Upper lobe of right lung (tissue), 1 donor: ENCODE results near the gene USP51. TPM values are rescaled to one million over a fixed set of nuclear protein-coding genes. Genes with fewer than 3 reads are reported as not detected.
A peak's percentile ranks its signal among the peaks of the same experiment; 100 is the strongest.
"Not testable (repeated sequence)": the region's sequence is repeated elsewhere in the genome, so short reads cannot be mapped to it uniquely, and the experiment has no call there.

Experiments used
- ATAC-seq: fragments of 200-7000 bp; cut with Tn5 transposase; one replicate; pipeline ENCODE4 v1.9.1; 2020; ENCODE audit warnings: mild to moderate bottlenecking, moderate library complexity
- DNase-seq: peaks from one replicate; pipeline ENCODE4 v3.0.0-alpha.2; 2020
- H3K27ac ChIP-seq: fragments of 200-600 bp; one replicate; pipeline ENCODE4 v1.8.0; 2022
- H3K27me3 ChIP-seq: fragments of 200-600 bp; one replicate; pipeline ENCODE4 v1.8.0; 2022; ENCODE audit warnings: mild to moderate bottlenecking
- H3K36me3 ChIP-seq: fragments of 200-600 bp; one replicate; pipeline ENCODE4 v1.8.0; 2022
- H3K4me1 ChIP-seq: fragments of 200-600 bp; one replicate; pipeline ENCODE4 v1.8.0; 2022
- H3K4me3 ChIP-seq: fragments of 200-600 bp; one replicate; pipeline ENCODE4 v1.8.0; 2022; ENCODE audit warnings: mild to moderate bottlenecking
- H3K9me3 ChIP-seq: fragments of 200-600 bp; one replicate; pipeline ENCODE4 v1.8.0; 2022
- intact Hi-C: fragments of 100-400 bp; cut with DNase I; formaldehyde crosslinking; loops from one replicate; pipeline ENCODE4 v1.11.0; 2022
- long read RNA-seq: library from polyadenylated mRNA; unstranded; transcript quantifications from one replicate; pipeline ENCODE4 v2.0.0, GENCODE V29; 2021
- total RNA-seq: library from RNA; stranded (reverse); fragmentation: NEBNext Ultra II Directional; extraction: Animal tissue kit (Norgen Biotek cat#: 25700); gene quantifications from one replicate; pipeline ENCODE4 v1.2.1, GENCODE V29; 2021
- TF ChIP-seq, protein P1 (sequence below): fragments of 200-600 bp; IDR thresholded peaks from one replicate; pipeline ENCODE4 v1.8.0; 2022; ENCODE audit warnings: antibody characterized with exemption
- donor health status: DM: no; HTN: yes; CAD: no; lungs with severe emphysema.

USP51 gene
- total RNA-seq = 3.7 TPM
- long read RNA-seq, partial matches to known transcripts = 0 of 2 reads
- long read RNA-seq, other reads (novel, unspliced or antisense) = 2 of 2 reads

DNA sequence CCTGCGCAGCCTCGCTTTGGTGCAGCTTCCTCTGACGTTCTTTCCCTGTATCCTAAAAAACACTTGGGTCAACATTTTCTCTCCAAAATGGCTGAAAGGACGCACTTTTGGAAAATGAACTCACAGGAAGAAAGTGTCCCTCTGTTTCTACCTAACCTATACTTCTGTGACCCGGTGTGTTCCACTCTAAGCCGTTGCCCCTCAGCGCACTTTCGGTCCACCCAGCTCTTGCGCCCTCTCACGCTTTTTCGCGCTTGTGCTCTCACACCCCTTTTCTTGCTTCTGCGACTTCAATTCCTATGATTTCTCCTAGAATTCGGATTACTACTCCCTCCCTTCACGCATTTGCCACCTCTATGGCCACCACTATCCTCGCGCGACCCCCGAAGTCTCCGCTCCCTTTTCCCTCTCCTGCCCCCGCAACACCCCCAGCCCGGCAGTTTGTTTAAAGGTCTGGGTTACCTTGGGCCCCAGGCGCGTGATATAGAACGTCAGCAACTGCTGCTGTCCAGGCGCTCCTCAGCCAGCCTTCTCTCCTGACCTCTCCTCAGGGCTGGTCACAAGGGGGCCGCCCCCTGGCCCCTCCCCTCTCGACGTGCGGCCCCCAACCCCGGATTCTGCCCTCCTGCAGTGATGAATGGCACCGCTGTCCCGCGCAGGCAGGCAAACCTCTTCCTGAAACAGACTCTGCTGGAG lies at the start of gene USP51:
Gene USP51, minus strand, starts transcription at position 535 of the 696 bp plus-strand sequence. CDS start 909 bp downstream, outside the sequence.
- Histone ChIP-seq H3K27me3 (no peaks in the 10 kb centered on the region), H3K4me1 (no peaks in the 10 kb centered on the region), H3K9me3 (no peaks in the 10 kb centered on the region), H3K36me3 (no peaks in the 10 kb centered on the region), H3K27ac (peak within 1 kb of the TSS; percentile 93), H3K4me3 (peak within 1 kb of the TSS; percentile 67)
- TF ChIP-seq, protein P1, sequence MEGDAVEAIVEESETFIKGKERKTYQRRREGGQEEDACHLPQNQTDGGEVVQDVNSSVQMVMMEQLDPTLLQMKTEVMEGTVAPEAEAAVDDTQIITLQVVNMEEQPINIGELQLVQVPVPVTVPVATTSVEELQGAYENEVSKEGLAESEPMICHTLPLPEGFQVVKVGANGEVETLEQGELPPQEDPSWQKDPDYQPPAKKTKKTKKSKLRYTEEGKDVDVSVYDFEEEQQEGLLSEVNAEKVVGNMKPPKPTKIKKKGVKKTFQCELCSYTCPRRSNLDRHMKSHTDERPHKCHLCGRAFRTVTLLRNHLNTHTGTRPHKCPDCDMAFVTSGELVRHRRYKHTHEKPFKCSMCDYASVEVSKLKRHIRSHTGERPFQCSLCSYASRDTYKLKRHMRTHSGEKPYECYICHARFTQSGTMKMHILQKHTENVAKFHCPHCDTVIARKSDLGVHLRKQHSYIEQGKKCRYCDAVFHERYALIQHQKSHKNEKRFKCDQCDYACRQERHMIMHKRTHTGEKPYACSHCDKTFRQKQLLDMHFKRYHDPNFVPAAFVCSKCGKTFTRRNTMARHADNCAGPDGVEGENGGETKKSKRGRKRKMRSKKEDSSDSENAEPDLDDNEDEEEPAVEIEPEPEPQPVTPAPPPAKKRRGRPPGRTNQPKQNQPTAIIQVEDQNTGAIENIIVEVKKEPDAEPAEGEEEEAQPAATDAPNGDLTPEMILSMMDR = no peak
- ATAC-seq (peak; percentile 74), DNase-seq (peak; percentile 73)
- intact Hi-C loops = no loop called here

DNA sequence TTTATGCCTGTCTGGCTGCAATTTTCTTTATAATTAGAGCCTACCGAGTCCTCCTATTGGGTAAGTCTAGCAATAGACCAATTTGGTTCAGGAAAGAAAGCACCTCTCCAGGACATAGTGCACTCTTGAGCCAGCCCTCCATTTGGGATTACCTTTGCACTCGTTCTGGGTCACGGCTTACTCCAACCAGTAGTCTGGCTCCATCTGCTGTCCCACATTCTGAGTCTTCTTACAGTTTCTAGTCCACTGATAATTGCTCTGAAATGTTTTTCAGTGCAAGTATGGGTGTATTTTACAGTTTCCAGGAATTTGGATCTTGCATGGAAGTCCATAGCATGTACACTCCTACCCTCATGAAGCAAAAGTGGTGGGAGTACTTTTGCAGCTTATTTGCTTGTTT lies 34.8 kb upstream of the USP51 start:
- Histone ChIP-seq H3K36me3 (no peaks in the 10 kb centered on the region), H3K9me3 (no peaks in the 10 kb centered on the region), H3K27me3 (no peaks in the 10 kb centered on the region), H3K4me1 (no peaks in the 10 kb centered on the region), H3K4me3 (no peak overlapping the region), H3K27ac (no peak overlapping the region)
- DNase-seq = no peak
- TF ChIP-seq, protein P1 = peak; percentile 15
- intact Hi-C loops = no loop called here
- ATAC-seq = peak; percentile 59

DNA sequence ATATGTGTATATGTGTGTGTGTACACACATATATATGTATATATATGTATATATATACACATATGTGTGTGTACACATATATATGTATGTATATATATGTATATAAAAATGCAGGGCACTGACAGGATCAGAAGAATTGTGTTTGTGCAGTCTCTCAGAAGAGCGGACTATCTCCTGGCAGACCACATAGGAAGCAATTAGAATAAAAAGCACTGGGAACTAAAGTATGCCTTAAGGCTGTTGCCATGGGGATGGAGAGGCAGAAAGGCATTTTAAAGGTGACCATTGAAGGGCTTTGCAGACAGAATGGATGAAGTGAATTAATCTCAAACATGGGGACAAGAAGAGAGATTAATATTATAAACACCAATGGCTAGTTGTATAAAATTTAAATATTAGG lies 33.7 kb upstream of the USP51 start:
- H3K36me3 ChIP-seq = no peaks in the 10 kb centered on the region
- DNase-seq (no peak), ATAC-seq (no peak)
- TF ChIP-seq, protein P1 = no peak
- no peaks in the 10 kb centered on the region for H3K27me3 ChIP-seq
- H3K4me1 ChIP-seq = no peaks in the 10 kb centered on the region
- no peak overlapping the region for H3K4me3 ChIP-seq
- no peaks in the 10 kb centered on the region for H3K9me3 ChIP-seq
- H3K27ac ChIP-seq = no peak overlapping the region
- intact Hi-C loops = no loop called here

DNA sequence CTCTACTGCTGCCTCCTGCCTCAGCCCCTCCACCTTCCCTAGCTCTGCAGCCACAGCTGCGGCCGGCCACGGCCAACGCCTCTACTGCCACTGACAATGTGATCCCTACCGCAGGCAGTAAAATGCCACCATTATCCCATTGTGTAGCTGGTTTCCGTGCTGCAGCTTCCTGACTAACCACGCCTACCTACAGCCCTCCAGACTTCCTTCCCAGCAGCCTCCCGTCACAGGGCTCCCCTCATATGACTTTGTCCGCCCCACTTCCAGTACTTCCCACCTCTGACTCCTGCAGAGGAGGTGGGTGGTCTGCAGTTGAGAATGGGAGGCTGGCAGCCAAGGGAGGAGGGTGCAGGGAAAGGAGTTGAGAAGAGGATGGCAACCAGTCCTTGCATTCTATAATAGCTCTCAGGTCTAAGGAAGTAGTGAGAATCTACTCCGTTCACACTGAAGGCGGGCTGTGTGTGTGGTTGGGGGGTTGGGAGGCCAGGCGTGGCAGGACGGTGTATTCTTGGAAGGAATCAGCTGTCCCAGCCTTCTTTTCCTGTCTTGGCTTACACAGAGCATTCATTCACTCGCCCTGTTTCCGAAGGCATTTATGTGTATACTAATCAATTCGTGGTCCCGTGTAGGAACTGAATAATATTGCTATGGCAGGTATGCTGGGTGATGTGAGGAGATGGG lies 33.1 kb upstream of the USP51 start:
- intact Hi-C loops = no loop called here
- no peak for DNase-seq
- Histone ChIP-seq H3K4me1 (no peaks in the 10 kb centered on the region), H3K36me3 (no peaks in the 10 kb centered on the region), H3K9me3 (no peaks in the 10 kb centered on the region), H3K4me3 (no peak overlapping the region), H3K27ac (no peak overlapping the region), H3K27me3 (no peaks in the 10 kb centered on the region)
- ATAC-seq = peak; percentile 49
- TF ChIP-seq, protein P1 = no peak

DNA sequence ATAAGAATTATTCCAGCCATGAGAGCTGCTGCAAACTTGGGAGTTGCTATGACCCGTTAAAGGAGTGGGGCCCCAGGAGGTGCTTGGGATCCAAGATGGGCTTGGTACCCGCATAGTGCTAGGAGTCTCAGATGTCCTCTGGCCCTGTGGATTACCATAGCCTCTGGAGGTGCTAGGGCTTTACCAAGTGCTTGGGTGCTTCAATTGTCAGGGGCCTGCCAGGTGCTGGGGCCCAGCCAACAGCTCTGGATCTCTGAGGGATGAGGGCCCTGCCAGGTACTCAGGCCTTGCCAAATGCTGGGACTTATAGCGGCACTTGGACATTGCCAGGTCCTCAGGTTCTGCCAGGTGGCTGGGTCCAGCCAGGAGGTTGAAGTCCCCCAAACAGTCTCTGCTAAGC lies 32.0 kb upstream of the USP51 start:
- H3K4me1 ChIP-seq = no peaks in the 10 kb centered on the region
- TF ChIP-seq, protein P1 = no peak
- H3K27me3 ChIP-seq = no peaks in the 10 kb centered on the region
- intact Hi-C loops = no loop called here
- DNase-seq (no peak), ATAC-seq (no peak)
- no peak overlapping the region for H3K4me3 ChIP-seq
- no peaks in the 10 kb centered on the region for H3K9me3 ChIP-seq
- no peak overlapping the region for H3K27ac ChIP-seq
- H3K36me3 ChIP-seq = no peaks in the 10 kb centered on the region

DNA sequence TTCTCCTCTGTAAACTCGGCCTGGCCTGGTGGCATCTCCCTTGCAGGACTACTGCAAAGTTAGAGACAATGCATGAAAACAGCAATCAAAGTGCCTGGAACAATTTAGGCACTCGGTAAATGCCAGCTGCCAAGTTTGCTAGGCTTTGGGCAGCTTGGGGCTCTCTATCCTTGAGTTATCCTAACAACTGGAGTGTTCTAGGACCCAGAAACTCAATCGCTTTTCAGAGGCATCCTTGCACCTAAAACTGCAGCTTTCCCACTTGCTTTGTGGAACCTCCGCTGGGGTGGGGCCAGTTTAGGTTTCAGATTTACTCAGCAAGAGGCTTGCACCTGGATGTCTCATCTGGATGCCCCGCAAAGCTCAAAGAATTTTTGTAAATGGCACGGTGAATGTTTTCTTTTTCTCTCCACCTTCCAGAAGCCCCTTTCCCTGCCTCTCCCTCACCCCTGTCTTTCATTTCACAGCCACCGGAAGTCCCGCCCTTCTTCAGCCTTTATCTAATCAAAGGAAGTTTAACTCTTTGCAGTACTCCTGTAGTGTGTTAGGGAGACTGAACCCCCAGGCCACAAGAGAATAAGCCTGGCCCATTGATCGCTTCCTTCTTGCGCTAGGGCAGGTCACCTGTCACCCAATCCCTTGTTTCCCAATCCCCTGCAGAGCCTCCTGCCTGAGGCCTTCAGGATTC lies 27.3 kb upstream of the USP51 start:
- DNase-seq, intact Hi-C loops, H3K27me3 ChIP-seq, H3K9me3 ChIP-seq, ATAC-seq, H3K27ac ChIP-seq, H3K4me1 ChIP-seq, H3K4me3 ChIP-seq, H3K36me3 ChIP-seq: not testable (repeated sequence)

DNA sequence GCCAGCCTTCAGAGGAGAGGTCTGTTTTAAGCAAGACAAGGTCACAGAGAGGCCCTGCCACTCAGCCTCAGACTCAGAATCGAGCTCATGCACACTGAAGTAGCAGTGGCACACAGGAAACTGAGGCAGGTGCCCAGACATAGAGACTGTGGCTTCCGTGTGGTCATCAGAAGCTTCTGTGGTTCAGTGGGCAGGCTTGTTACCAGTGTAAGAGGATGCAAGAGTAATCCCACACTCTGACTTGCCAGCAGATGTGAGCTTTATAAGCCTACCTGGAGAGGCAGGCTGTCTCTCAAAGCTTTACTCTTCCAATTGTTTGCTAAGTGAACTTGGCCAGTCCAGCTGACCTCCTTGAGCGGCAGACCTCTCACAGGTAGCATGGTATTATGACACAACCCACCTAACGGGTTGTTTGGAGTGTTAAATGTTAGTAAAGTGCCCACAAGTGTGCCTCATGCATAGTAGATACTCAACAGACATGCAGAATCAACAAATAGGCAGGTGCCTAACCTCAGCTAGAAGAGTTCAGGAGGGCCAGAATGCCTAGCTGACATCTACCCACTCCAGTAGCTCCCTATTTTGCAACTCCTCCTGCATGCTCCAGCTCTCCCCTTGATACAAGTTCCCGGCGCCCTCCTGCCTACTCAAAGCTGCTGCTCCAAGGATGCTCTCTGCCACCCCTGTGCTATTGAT lies 23.5 kb upstream of the USP51 start:
- H3K27me3 ChIP-seq, DNase-seq, intact Hi-C loops, H3K27ac ChIP-seq, H3K4me1 ChIP-seq, H3K36me3 ChIP-seq, H3K4me3 ChIP-seq, H3K9me3 ChIP-seq: not testable (repeated sequence)
- ATAC-seq = peak; percentile 90
